Retinal pigment epithelial cell (primary cell): ENCODE data around the gene ZCCHC7.

Source experiments
- DNase-seq: peaks from one replicate; pipeline ENCODE4 v3.0.0-alpha.2; 2010; ENCODE audit warnings: low read depth
- H3K4me3 ChIP-seq: 2 replicates; pipeline ENCODE4 v1.5.1; 2011; ENCODE audit warnings: mild to moderate bottlenecking, low read length, control low read depth, moderate library complexity
- CTCF ChIP-seq: conservative IDR thresholded peaks from 2 replicates; pipeline ENCODE4 v1.5.1; 2011; ENCODE audit warnings: low read depth, low read length, control low read depth, inconsistent platforms

Gene ZCCHC7

GRCh38 chr9:37311938-37312708 is 191.7 kb downstream of the ZCCHC7 start:
- DNase-seq: no peak
- H3K4me3 ChIP-seq: no peak overlapping the region

GRCh38 chr9:37324261-37324683 is 203.9 kb downstream of the ZCCHC7 start:
- DNase-seq: peak; percentile 21
- no peak overlapping the region for H3K4me3 ChIP-seq
- TF ChIP-seq CTCF: no peak

More at GRCh38 chr9:37311938-37312708, 191.7 kb downstream of the ZCCHC7 start:
- TF ChIP-seq CTCF: no peak

DNA sequence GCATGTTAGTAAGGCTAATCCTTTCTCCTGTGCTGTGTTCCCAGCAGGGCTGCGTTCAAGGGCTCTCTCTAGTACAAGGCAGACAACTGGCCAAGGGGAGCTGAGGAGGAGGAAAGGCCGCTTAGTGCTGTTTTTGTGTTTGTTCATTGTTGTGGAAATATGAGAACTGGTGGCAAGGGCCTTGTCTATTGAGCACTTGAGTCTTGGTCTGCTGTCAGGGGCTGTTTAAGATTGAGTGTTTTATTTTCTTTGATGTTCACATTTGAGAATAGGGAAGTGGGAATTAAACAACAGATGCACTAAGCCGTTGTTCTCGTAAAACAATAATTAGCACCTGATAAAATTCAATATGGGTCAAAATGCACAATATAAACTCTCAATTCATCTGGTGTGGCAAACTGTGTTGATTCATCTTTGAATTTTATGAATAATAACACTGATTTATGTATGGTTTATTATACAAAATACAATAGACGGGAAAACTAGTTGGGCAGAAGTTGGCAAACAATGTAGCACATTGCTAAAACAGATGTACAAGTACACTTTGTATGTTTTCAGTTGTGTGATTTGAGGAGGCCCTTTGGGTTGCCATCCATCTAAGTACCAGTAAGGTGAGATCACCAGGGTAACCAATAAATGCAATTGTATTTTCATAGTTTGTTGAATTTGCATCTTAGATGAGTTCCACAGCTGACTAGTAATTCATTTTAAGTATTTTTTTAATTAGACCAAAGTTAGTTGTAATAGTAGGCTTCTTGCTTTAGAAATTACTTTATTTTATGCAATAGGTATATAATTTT is 204.5 kb downstream of the ZCCHC7 start:
- no peak overlapping the region for H3K4me3 ChIP-seq
- no peak for TF ChIP-seq CTCF
- DNase-seq: no peak

GRCh38 chr9:37325778-37326177 is 205.4 kb downstream of the ZCCHC7 start:
- DNase-seq: no peak
- no peak overlapping the region for H3K4me3 ChIP-seq
- TF ChIP-seq CTCF: no peak

DNA sequence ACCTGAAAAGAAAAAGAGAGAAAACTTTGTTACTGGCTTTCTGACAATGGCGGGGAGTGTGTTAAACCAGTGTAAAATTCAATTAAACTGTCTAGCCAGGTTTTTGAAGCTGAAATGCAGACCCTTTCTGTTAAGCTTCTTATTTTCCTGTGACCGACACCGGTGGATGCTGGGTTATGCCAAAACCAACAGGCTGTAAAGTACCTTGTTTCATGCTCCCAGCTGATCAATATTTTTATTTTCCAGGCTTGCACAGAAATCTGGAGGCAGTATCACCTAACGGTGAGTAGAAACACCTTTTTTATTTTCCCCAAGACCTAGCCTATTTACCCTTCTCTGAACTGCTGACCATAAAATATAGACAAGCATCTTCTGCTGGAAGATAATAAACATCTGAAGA is 207.2 kb downstream of the ZCCHC7 start:
- no peak for DNase-seq
- no peak for TF ChIP-seq CTCF
- H3K4me3 ChIP-seq: no peak overlapping the region

DNA sequence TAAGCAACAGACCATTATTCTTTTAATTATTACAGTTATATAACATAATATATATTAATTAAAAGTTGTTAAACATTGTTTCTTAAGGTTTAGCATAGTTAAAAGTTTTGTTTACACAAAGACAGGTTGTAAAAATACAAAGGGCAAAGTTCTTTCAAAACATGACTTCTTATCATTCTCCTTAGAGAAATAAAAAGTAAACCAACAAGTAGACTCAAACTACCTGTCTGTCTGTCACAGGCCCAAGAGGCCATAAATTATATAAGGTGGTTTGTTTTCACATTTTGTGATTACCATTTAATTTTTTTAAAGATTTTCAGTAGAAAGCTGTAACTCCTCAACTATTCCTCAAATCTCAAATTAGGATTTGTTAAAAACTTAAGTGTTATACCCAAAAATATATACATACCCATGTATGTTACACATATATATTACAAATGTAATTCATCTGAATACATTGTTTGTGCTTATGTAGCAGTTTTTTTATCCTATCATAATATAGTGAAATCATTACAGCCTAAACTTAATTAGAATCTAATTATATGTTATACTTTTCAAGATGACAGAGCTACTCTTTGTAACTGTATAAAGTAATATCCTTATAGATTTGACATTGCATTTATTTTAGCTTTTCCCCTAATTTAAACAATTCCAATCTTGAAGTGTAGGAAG is 208.3 kb downstream of the ZCCHC7 start:
- H3K4me3 ChIP-seq: no peak overlapping the region
- no peak for TF ChIP-seq CTCF
- no peak for DNase-seq
